ENCODE measurements around the gene HIVEP3.

HIVEP3 gene

DNA sequence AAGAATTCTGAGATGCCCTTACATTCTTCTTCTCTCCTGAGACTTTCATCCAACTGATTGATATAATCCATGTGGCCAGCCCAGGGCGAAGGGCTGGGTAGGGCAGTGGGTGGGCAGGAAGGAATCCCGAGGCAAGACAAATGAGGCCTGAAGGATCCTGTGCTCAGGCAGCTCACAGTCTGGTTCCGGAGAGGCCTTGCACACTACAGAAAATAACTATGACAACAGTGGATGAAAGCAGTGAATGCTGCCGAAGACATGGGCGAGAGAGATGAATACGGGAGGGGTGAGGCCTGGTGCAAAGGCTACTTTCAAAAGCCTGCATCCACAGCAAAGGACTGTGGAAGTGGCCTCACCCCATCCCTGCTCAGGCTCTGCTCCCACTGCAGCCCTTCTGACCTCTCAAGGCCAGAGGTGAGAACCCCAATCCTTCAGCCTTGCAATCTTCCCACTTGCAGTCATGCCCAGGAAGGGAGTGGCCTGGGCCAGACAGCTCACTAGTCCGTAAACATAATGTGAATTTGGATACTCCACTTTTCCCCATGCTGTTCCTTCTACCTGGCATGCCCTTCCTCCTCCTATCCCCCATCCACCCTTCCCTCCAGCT, 250.6 kb downstream of the HIVEP3 start:
- Histone ChIP-seq H2AK5ac (ENCODE audit: low read length) (no peak overlapping the region), H3K4me2 (ENCODE audit: low read length) (no peak overlapping the region), H3K4ac (ENCODE audit: low read depth, low read length) (no peak overlapping the region), H3K4me1 (ENCODE audit: control insufficient read depth, low read depth, low read length) (peaks cover 12% of the 10 kb centered on the region), H2BK5ac (ENCODE audit: low read length) (no peak overlapping the region), H3K18ac (ENCODE audit: low read length) (no peak overlapping the region), H2BK15ac (replicated peaks; ENCODE audit: low read depth) (no peak overlapping the region), H3K23ac (ENCODE audit: low read length) (no peak overlapping the region), H3K27ac (ENCODE audit: low read depth, low read length) (no peak overlapping the region), H3K9ac (ENCODE audit: low read length) (no peak overlapping the region), H3K4me3 (ENCODE audit: low read length) (no peak overlapping the region), H4K8ac (ENCODE audit: low read depth, low read length) (no peak overlapping the region), H3K36me3 (ENCODE audit: control insufficient read depth, insufficient read depth, low read length) (no peaks in the 10 kb centered on the region), H2BK120ac (ENCODE audit: low read depth, low read length) (no peak overlapping the region), H3K79me2 (ENCODE audit: control insufficient read depth, insufficient read depth, low read length) (no peaks in the 10 kb centered on the region), H3K56ac (ENCODE audit: low read length) (no peak overlapping the region), H3K79me1 (ENCODE audit: low read length) (no peaks in the 10 kb centered on the region), H3K27me3 (ENCODE audit: insufficient read depth, low read length, poor library complexity) (no peaks in the 10 kb centered on the region), H4K5ac (ENCODE audit: low read length) (no peak overlapping the region)
- WGBS (ENCODE audit: extremely low coverage, insufficient coverage, low lambda C conversion rate): no CpG with 5 or more reads among the region's 7 CpGs
- DNase-seq: no peak

DNA sequence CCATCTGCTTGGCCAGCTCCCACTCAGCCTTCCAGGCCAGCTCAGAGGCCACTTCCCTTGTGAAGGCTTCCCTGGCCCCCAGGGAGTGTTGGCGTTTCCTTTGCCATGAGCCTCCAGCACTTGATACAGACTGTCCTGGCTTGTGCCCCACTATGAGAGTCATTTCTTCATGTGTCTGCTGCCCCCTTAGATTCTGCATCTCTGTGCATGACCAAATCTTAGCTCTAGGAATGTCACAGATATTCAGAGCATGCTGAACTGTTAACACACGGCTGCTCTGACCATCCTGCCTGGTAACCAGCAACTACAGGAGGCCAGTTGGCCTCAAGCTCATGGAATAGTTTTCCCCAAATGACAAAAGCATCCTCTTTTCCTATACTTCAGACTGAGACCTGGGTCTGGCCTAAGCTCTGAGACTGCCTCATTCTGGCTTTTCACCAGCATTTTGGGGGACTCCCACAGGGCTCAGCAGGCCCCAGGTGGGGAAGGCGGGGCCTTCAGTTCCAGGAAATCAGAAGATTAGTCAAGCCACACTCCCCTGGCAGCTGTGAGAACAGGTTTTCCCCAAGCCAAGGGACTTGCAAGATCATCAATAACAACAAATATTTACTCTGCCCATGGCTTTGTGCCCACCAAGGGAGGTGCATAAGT, 251.6 kb downstream of the HIVEP3 start:
- no peaks in the 10 kb centered on the region for H3K79me2 ChIP-seq (ENCODE audit: control insufficient read depth, insufficient read depth, low read length)
- no peak overlapping the region for H3K4me3 ChIP-seq (ENCODE audit: low read length)
- H2AK5ac ChIP-seq (ENCODE audit: low read length): no peak overlapping the region
- peaks cover 9% of the 10 kb centered on the region for H3K4me1 ChIP-seq (ENCODE audit: control insufficient read depth, low read depth, low read length)
- H3K23ac ChIP-seq (ENCODE audit: low read length): no peak overlapping the region
- no peak overlapping the region for H3K4me2 ChIP-seq (ENCODE audit: low read length)
- H3K27me3 ChIP-seq (ENCODE audit: insufficient read depth, low read length, poor library complexity): no peaks in the 10 kb centered on the region
- no CpG with 5 or more reads among the region's 3 CpGs for WGBS (ENCODE audit: extremely low coverage, insufficient coverage, low lambda C conversion rate)
- no peak overlapping the region for H2BK120ac ChIP-seq (ENCODE audit: low read depth, low read length)
- no peak overlapping the region for H3K18ac ChIP-seq (ENCODE audit: low read length)
- no peak overlapping the region for H3K9ac ChIP-seq (ENCODE audit: low read length)
- no peak overlapping the region for H4K5ac ChIP-seq (ENCODE audit: low read length)
- no peak overlapping the region for H3K56ac ChIP-seq (ENCODE audit: low read length)
- peak; percentile 83 for DNase-seq
- no peak overlapping the region for H3K27ac ChIP-seq (ENCODE audit: low read depth, low read length)
- H3K36me3 ChIP-seq (ENCODE audit: control insufficient read depth, insufficient read depth, low read length): no peaks in the 10 kb centered on the region
- no peaks in the 10 kb centered on the region for H3K79me1 ChIP-seq (ENCODE audit: low read length)
- H4K8ac ChIP-seq (ENCODE audit: low read depth, low read length): no peak overlapping the region
- H3K4ac ChIP-seq (ENCODE audit: low read depth, low read length): no peak overlapping the region
- no peak overlapping the region for H2BK15ac ChIP-seq (replicated peaks; ENCODE audit: low read depth)
- no peak overlapping the region for H2BK5ac ChIP-seq (ENCODE audit: low read length)

DNA sequence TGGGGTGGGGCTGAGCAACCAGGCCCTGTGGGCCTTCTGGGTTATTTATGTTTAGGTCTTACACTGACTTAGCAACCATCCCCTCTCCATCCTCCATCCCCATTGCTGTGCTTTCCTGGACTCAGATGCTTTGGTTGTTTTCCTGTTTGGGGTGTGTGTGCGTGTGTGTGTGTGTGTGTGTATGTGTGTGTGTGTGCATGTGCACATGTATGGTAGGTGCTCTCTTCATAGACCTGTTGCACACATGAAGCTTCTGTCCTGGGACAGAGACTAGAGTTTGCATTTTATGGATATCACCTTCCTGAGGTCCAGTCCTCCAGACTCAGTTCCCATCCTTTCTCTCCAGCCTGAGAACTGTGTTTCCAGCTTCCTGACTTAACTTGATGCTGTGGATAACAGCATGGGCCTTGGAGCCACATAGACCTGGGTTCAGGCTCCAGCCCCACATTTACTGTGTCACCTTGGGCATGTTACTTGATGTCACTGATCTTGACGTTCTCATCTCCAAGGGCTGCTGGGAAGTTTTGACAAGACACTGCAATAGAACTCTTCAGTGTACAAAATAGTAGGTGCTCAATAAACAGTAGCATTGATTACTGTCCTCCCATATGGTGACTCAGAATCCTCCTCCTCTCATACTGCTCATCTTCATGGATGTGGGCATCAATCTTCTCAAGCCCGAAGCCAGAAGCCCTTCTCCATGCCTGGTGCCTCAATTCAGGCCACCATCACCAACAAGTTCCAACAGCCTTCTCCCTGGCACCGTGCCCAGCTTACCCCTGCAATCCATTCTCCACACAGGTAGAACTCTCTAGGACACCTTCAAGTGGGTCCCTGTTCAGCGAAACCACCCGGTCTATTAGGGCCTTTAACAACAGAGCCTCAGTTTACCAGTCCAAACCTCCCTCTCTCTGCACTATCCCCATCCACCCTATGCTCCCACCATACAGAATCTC, 252.5 kb downstream of the HIVEP3 start:
- H2AK5ac ChIP-seq (ENCODE audit: low read length): no peak overlapping the region
- peak; percentile 32 for DNase-seq
- H2BK15ac ChIP-seq (replicated peaks; ENCODE audit: low read depth): no peak overlapping the region
- no peaks in the 10 kb centered on the region for H3K36me3 ChIP-seq (ENCODE audit: control insufficient read depth, insufficient read depth, low read length)
- no peak overlapping the region for H2BK120ac ChIP-seq (ENCODE audit: low read depth, low read length)
- no peak overlapping the region for H4K5ac ChIP-seq (ENCODE audit: low read length)
- H3K79me2 ChIP-seq (ENCODE audit: control insufficient read depth, insufficient read depth, low read length): no peaks in the 10 kb centered on the region
- no peak overlapping the region for H3K4ac ChIP-seq (ENCODE audit: low read depth, low read length)
- H3K27ac ChIP-seq (ENCODE audit: low read depth, low read length): no peak overlapping the region
- peaks cover 9% of the 10 kb centered on the region for H3K4me1 ChIP-seq (ENCODE audit: control insufficient read depth, low read depth, low read length)
- no peak overlapping the region for H3K18ac ChIP-seq (ENCODE audit: low read length)
- no peak overlapping the region for H3K4me2 ChIP-seq (ENCODE audit: low read length)
- WGBS (ENCODE audit: extremely low coverage, insufficient coverage, low lambda C conversion rate): no CpG with 5 or more reads among the region's 6 CpGs
- H3K9ac ChIP-seq (ENCODE audit: low read length): no peak overlapping the region
- no peaks in the 10 kb centered on the region for H3K79me1 ChIP-seq (ENCODE audit: low read length)
- peaks cover 3% of the 10 kb centered on the region for H3K27me3 ChIP-seq (ENCODE audit: insufficient read depth, low read length, poor library complexity)
- H2BK5ac ChIP-seq (ENCODE audit: low read length): no peak overlapping the region
- H3K4me3 ChIP-seq (ENCODE audit: low read length): no peak overlapping the region
- H3K56ac ChIP-seq (ENCODE audit: low read length): no peak overlapping the region
- no peak overlapping the region for H3K23ac ChIP-seq (ENCODE audit: low read length)
- H4K8ac ChIP-seq (ENCODE audit: low read depth, low read length): no peak overlapping the region

DNA sequence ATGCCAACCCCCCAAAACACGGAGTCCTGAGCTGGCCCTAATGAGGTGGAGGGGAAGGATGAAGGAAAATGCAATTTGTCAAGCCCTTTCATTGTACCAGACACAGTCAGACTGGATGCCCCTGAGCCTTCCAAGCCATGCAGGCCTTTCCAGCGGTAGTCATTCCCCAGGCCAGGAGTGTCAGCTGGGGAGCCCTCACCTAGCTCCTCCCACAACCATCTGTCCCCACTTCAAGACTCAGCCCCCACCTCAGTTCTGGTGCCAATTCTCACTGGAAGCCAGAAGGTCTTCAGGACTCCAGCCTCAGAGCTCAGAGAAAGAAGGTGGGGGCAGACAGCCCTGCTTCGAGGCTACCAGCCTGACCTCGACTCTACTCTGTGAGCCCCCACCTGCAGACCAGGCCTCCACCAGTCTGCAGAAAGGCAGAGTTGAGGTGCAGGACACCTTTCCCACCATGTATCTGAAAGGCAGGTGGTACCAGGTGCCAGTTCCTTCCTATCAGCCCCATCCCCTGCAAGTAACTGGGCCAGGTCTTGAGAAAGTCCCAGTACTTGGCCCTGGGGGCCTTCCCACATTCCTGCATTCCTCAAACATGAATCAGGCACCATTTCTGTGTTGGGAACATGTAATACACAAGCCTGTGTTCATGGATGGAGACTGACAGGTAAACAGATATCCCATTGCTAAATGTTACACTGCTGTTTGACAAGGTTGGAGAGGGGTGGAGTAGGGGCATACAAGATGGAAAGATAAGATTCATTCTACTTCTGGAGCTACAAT, 253.7 kb downstream of the HIVEP3 start:
- H3K23ac ChIP-seq (ENCODE audit: low read length): peak overlapping the region; percentile 20
- no peak overlapping the region for H2BK15ac ChIP-seq (replicated peaks; ENCODE audit: low read depth)
- H2AK5ac ChIP-seq (ENCODE audit: low read length): no peak overlapping the region
- H4K8ac ChIP-seq (ENCODE audit: low read depth, low read length): no peak overlapping the region
- no peak overlapping the region for H4K5ac ChIP-seq (ENCODE audit: low read length)
- peak; percentile 96 for DNase-seq
- no peak overlapping the region for H3K4me2 ChIP-seq (ENCODE audit: low read length)
- no peaks in the 10 kb centered on the region for H3K79me1 ChIP-seq (ENCODE audit: low read length)
- no peak overlapping the region for H2BK120ac ChIP-seq (ENCODE audit: low read depth, low read length)
- H3K4ac ChIP-seq (ENCODE audit: low read depth, low read length): no peak overlapping the region
- H3K56ac ChIP-seq (ENCODE audit: low read length): peak overlapping the region; percentile 13
- no peak overlapping the region for H2BK5ac ChIP-seq (ENCODE audit: low read length)
- peaks cover 9% of the 10 kb centered on the region for H3K4me1 ChIP-seq (ENCODE audit: control insufficient read depth, low read depth, low read length)
- no peak overlapping the region for H3K27ac ChIP-seq (ENCODE audit: low read depth, low read length)
- WGBS (ENCODE audit: extremely low coverage, insufficient coverage, low lambda C conversion rate): no CpG with 5 or more reads among the region's 4 CpGs
- no peaks in the 10 kb centered on the region for H3K79me2 ChIP-seq (ENCODE audit: control insufficient read depth, insufficient read depth, low read length)
- no peak overlapping the region for H3K4me3 ChIP-seq (ENCODE audit: low read length)
- H3K36me3 ChIP-seq (ENCODE audit: control insufficient read depth, insufficient read depth, low read length): no peaks in the 10 kb centered on the region
- H3K9ac ChIP-seq (ENCODE audit: low read length): no peak overlapping the region
- H3K18ac ChIP-seq (ENCODE audit: low read length): no peak overlapping the region
- H3K27me3 ChIP-seq (ENCODE audit: insufficient read depth, low read length, poor library complexity): peaks cover 12% of the 10 kb centered on the region

DNA sequence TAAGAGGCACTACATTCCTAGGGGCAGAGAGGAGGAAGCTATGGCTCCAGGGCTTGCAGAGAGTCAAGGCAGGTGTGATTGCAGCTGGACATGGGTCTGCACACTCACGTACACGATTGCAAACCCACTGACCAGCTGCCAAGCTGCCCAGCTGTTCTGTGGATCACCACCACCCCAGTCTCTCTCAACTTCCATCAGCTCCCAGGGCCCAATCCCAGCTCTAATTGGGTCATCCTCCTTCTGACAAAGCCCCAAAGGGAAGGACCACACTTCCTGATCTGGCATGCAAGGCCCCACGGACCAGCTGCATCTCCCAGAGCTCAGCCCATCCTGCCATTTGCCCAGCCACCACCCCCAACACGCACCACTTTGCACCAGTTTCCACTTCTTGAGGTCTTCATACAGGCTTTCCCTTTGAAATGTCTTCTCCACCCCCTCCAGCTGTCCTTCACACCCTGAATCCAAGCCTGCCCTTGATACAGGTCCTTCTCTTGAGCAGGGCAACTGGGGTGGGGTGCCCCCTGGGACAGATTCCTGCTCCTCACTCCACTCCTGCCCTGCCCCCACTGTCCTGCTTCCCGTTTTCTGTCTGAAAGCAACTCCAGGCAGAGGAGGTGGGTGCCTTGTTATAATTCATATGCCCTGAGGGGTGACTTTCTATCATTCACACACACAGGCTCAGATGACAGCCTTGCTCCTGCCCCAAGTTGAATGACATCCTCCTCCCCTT, 254.9 kb downstream of the HIVEP3 start:
- H3K36me3 ChIP-seq (ENCODE audit: control insufficient read depth, insufficient read depth, low read length): no peaks in the 10 kb centered on the region
- H2BK15ac ChIP-seq (replicated peaks; ENCODE audit: low read depth): no peak overlapping the region
- no peak overlapping the region for H4K8ac ChIP-seq (ENCODE audit: low read depth, low read length)
- no peaks in the 10 kb centered on the region for H3K79me1 ChIP-seq (ENCODE audit: low read length)
- H3K56ac ChIP-seq (ENCODE audit: low read length): no peak overlapping the region
- no peak overlapping the region for H2BK120ac ChIP-seq (ENCODE audit: low read depth, low read length)
- H3K4me3 ChIP-seq (ENCODE audit: low read length): no peak overlapping the region
- no peak overlapping the region for H3K4me2 ChIP-seq (ENCODE audit: low read length)
- no peak overlapping the region for H3K27ac ChIP-seq (ENCODE audit: low read depth, low read length)
- no peak overlapping the region for H3K4ac ChIP-seq (ENCODE audit: low read depth, low read length)
- no CpG with 5 or more reads among the region's 5 CpGs for WGBS (ENCODE audit: extremely low coverage, insufficient coverage, low lambda C conversion rate)
- H3K18ac ChIP-seq (ENCODE audit: low read length): no peak overlapping the region
- H2BK5ac ChIP-seq (ENCODE audit: low read length): no peak overlapping the region
- no peak overlapping the region for H2AK5ac ChIP-seq (ENCODE audit: low read length)
- no peak for DNase-seq
- no peak overlapping the region for H4K5ac ChIP-seq (ENCODE audit: low read length)
- no peak overlapping the region for H3K9ac ChIP-seq (ENCODE audit: low read length)
- peaks cover 9% of the 10 kb centered on the region for H3K4me1 ChIP-seq (ENCODE audit: control insufficient read depth, low read depth, low read length)
- no peak overlapping the region for H3K23ac ChIP-seq (ENCODE audit: low read length)
- no peaks in the 10 kb centered on the region for H3K79me2 ChIP-seq (ENCODE audit: control insufficient read depth, insufficient read depth, low read length)
- H3K27me3 ChIP-seq (ENCODE audit: insufficient read depth, low read length, poor library complexity): peaks cover 12% of the 10 kb centered on the region
